Tongue (tissue), 2 donors: ENCODE measurements around the gene PALMD. TPM values are rescaled to one million over a fixed set of nuclear protein-coding genes. Genes with fewer than 3 reads are reported as not detected.

Source experiments
- DNase-seq: peaks from one replicate; pipeline ENCODE4 v3.0.0-alpha.2; 2015
- total RNA-seq: library from RNA; depleted of rRNA; stranded (reverse); fragments of >200 nt; gene quantifications from one replicate; pipeline ENCODE4 v1.2.3, GENCODE V29; 2014

PALMD gene
- total RNA-seq, 1 donor from 2014 or later: 147 TPM

DNA sequence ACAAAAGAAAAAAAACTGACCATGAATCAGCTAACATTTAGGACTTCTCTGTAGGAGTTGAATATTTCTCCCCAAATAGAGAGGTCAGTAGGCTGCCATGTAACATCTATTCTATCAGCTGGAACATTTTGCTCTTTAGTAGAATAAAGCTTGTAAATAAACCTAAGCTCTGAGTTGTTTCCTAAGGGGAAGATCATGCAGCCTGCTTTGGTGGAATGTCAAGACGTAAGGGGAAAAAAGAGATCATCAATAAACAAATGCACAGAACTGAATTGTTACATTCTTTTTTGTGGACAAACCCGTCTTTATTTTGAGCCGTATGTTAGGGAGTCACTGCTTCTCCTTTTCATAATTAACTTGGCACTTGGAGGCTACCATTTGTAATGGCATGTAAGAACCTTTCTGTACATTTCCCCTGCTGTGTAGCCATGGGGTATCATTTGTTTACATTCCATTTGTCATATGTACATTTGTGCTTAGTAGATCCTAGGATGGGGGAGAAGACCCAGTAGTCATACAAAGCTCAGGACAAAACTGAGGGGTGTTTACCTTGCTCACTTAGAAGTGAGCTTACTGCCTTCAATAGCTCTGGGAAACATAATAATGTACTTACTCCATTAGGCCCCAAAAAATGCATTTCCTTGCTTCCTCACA is 10.8 kb upstream of the PALMD start:
- DNase-seq: no peak

DNA sequence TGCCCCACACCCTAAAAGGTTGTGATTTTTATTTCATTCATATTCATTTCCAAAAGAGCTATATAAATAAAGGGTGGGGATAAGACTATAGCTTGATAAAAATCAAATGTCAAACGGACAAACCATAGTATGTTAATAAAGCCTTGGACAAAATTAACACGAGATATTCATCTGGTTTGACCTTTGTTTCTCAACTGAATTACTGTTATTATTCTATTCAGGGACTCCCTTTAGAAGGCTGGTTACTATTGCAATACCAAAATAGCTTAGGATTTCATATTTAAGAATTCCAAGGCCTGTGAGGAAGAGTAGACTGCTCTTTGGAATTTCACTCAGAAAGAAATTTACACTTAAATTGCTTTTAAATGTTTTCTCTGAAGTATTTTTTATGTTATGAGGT is 10.2 kb upstream of the PALMD start:
- no peak for DNase-seq

DNA sequence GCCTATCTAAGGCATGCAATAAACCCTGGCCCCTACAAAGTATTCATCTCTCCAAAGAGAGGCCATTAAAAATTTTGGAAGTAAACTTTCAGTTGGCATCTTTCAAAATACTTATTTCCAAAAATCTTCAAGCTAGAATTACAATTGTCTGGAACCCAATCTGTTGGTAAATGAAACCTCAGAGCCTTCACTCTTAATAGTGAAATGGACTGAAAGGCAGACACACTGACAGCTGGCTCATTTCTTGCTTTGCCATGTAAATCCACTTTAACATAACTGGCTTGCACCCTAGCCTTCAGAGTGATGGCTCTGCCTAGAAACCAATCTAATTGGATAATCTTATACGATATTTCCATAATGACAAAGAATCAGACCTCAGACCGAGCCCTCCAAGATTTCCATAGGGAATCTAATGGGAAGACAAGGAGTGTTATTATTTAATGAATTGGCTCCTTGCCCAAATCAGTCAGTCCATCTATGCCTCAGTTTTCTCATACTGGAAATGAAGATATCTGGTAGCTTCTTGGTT is 9.2 kb upstream of the PALMD start:
- DNase-seq: peak; percentile 56

DNA sequence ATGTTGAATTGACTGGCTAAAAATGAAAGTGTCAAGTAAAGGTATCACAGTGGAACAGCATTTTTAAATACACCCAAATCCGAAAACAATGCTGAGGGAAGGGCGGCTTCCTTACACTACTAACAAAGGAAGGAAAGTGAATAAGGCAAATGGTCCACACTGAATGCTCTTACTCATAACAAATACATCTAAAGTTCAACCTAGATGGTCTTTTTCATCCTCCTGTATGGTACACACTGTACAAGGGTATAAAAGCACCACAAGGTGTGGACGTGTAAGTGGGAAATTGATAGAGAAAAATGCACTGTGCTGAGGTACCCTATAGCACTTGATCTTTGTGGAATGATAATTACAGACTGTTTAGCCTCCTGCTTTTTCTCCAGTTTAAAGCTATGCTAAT is 7.1 kb upstream of the PALMD start:
- DNase-seq: no peak

DNA sequence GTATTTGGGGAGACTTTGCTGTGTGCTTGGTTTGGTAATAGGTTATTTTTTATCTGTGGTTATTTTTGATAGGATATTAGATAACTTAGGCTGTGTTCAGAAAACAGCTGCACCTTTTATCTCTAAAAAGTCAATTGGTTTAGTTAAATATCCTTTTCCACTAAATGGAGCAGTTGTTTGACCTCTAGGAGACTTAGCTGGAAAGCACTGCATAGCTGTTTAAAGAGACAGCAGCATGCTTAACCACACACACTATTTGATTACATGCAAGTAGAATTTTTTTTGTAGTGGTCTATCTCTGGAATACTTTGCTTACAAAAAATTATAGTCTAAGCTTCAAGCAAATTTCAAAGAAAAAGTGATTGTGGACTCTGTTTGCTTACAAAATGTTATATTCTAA is 6.5 kb upstream of the PALMD start:
- DNase-seq: no peak

DNA sequence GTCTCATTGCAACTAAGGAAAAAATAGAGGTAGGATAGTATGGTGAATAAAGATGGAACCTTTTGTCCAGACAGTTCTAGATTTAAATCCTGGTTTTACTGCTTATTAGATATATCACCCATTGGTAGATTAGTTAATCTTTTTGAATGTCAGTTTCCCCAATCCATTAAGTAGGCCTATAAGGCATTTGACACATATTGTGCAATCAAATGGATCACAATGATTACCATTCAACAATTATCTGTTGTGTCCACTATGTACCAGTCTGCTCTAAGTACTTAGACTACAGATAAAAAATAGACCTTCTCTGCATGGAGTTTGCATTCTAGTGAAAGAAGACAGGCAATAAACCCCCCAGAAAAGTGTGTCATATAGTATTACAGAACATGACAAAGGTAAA is 6.0 kb upstream of the PALMD start:
- DNase-seq: no peak

DNA sequence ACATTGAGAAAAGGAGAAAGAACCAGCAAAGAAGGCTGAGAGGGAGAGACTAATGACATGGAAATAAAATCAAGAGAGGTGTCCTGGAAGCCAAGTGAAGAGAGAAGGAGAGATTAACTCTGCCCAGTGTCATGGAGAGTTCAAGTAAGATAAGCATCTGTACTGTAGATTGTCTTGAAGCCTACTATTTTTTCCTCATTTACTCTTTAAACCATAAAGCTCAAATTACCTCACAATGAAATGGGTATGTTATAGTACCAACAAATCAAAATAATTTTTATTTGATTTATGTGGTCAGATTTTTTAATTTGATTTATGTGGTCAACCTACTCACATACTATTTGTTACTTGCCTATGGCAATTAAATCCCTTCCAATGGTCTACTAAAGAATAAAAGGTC is 5.2 kb upstream of the PALMD start:
- DNase-seq: no peak

DNA sequence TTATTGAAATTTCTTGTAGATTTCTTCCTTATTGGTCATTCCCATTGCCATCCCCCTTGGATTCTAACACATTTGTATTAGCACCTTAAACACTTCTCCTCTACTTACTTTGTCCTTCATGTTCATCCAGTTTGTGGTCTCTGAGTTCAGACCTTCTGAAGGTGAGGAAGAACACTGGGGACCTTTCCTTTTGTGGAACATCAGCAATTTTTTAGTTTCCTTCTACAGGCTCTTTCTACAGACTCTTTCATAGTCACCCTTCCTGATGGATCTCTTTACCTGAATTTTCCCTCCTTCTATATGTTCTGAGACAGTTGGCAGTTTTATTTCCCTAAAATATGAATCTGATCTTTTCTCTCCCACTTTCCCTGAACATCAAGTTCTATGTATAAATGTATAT is 4.4 kb upstream of the PALMD start:
- no peak for DNase-seq

DNA sequence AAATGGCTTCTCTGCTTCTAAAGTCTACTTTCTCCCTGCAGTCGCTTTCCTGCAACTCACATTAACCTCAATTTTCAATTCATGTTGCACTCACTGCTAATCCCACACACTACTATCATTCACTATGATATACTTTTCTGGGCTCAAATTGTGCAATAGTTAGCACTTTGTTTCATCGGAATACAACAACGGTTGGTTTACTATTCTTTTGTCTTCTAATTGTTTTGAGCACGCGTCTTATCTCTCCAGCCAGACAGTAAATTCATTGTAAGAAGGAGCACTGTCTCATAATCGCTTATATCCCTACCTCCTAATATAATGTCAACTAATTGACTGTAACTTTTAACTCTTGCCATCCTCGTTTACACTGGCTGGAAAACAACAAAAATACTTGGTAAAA is 3.9 kb upstream of the PALMD start:
- no peak for DNase-seq

DNA sequence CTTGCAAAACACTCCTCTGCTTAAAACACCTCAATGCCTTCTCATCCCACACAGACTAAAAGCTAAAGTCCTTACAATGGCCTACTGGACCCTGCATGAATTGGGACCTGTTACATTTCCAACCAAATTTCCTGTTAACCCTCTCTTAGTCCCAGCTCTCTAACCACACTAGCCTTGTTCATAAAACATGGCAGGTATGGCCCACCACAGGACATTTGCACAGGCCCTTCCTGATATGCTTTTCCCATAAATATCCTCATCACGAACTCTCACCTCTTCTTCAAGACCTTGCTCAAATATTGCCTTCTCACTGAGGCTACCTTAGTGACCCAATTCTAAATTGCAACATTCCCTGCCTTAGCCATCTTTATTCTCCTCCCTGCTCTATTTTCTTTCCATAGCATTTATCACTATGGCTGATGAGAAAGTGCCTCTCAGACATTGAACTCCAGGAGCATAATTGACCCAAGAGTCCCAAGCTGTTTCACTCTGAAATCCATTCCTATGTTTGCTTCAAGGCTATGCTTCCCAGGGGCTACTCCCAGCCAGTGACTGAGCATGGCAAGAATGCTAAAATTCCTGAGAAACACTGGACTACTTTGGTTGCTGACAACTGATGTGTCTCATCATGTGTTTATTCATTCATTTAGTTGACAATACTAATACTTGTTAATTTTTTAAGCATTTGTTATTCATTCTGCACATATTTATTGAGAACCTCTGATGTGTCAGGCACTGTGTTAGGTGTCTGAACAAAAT is 2.7 kb upstream of the PALMD start:
- DNase-seq: no peak

DNA sequence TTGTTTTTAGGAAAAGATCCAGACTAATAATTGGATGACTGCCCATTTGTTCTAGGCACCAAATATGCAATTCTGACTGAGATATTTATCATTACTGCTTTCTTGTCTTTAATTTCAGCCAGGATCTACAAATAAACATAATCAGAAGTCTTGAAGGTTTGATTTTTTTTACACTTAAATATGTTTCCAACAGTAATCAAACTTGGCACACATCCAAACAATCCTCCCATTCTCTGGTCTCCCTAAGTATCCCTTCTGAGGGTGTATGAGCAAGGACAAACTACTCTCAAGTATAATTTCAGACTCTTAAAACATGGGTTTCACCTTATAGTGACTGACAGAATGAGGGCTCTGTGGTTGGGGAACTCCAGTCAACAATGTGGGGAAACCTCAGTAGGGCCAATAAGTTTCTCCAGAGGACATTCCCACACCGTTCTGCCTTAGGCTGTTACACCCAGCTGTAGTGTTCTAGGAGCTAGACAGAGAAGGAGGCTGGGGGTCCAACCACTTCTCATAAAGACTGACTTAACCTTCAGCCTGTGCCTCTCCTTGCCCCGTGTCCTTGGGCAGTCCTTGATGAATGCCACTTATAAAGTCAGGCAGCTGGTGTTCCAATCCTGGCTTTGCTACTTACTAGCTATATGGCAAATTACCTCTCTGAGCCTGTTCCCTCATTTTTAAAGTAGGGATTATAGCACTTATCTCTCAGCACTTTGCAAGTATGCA is 1.5 kb upstream of the PALMD start:
- DNase-seq: no peak

DNA sequence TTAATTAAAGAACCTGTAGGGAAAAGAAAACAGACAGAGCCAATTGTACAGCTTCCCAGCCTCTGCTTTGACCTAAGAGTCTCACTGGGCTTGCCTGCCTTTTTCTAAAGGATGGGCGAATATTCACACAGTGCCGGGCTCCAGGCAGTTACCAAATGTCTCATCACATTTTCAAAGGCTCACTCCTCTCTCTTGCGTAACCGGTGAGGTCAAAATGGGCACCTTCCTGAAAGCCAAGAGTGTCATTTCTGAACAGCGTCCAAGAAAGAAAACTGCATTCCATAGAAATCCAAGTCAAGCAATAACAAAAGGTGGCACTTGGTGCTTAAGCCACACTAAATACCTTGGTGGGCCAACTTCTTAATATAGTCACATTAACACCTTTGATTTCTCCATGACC is 710 bp upstream of the PALMD start:
- no peak for DNase-seq

DNA sequence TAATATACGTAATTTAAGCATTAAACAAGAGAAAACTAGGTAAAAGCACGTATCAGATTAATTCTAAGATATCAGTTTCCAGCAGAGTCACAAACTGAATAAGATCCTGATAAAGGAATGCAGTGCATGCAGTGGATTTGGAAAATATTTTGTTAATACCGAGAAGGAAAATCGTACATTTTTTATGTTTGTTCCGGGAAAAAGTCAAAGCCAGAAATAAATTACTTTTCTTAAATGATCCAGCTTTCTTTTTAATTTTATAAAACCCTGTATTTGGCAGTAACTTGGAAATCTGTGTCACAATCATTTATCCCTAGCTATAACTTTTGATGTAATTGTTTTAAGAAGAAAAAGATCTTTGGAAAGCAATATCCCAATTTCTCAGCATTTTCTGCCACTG is 955 bp downstream of the PALMD start:
- DNase-seq: peak; percentile 49

DNA sequence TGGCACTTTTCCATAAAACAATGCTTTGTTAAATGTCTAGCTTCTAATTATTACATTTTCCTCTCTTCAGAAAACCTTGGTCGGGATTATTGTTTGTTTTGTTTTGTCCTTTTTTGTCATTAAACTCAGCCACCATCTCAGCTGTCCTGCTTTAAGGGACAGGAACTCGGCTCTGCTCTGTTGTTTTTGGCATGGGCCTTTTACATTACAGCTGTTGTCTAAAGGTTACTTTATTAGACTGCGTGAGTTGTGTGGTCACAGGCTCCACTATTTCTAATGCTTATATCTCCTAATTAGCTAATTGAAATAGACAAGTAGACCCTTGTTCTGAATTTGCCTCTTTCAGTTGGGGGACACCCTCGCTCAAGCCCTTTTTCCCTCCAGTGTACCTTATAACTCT is 1.6 kb downstream of the PALMD start:
- peak; percentile 76 for DNase-seq

DNA sequence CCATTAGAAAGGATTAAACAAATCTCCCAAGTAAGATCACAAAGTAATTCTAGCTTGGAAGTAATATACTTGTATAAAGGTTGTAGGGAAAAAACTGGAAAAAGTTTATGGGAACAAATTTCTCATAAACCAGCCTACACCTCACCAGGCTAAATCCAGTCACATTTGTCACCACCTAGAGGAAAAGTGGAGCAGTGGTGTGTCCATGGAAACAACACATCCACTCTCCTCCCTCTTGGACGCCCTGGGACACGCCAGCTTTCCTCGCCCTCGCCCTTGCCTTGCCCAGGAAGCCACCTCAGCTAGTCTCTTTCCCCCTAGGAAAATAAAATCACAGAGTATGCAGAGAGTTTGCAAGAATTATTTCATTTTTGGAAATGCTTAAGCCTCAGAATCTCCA is 2.2 kb downstream of the PALMD start:
- peak; percentile 75 for DNase-seq

DNA sequence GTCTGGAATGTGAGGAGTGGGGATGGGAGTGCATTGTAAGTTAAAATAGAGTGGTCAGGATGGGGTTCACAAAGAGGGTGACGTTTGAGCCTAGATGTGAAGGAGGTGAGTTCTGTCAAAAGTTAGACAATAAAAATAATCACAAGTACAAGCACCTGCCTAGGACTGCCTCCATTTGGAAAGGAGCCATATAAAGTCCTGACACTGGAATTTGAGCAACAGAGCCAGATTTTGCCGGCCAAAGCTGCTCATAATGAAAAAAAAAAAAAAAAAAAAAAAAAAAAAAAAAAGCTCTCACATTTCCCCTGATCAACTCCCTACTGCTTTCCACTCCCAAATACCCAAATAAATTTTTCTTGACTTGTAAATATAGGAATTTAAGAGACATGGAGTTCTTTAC is 4.1 kb downstream of the PALMD start:
- DNase-seq: peak; percentile 53

DNA sequence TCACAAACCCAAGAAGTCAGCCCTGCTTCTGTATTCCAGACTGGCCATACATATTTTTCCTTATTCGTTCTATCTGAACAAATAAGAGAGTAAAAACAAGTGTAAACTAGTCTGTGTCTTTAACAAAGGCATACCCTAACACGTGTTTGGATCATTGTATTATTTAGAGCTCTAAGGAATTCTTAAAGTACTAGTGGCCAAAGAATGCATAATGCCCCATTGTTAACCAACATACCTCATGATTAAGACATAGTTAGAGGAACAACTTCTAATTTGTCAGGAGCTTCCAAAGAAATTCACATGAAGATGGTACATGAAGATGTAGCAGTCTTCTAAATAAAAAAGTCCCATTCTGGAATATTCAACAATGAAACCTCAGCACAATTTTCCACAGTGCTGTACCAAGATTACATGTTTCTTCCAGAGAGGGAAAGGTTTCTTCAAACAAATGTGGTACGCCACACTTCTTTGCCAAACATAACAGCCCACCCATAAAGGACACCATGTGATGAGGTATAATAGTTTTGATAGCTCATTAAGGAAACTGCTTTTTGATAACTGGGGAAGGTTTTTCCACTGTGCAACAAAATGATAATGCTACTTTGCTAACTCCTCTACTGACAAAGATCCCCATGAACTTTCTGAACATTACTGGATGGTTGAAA is 5.0 kb downstream of the PALMD start:
- no peak for DNase-seq

DNA sequence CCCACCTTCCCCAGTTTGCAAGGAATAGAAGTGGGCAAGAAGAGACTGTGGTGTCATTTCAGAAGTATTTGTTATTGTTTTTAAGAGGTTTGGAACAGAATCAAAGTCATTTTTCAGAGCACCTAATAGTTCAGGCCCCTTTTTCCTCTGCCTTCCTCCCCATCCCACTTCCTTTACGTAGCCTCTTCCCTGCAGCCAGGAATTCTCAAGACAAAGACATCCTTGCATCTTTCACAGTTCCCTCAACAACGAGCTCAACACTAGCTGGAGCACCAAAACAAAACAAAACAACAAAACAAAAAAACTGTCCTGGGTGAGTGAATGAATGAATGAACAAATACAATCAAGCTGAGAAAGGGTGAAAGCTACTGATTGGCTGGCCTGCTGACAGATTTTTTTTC is 7.0 kb downstream of the PALMD start:
- no peak for DNase-seq

DNA sequence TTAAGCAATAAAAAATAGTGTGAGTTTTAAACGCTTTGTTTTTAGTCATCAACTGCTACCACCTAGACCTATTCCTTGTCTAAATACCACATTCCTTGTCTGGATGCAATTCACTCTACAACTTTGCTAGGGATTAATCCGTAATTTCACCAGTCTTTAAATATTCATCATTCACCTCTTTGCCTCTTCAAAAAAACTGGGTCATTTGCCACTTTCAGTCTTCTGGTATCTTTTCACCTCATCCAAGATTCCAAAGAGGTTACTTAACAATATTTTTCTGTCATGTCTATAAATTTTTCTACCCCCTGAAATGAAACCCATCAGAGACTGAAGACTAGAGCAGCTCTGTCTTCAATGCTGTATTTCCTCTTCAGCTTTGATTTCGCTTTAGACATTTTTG is 9.5 kb downstream of the PALMD start:
- DNase-seq: no peak

DNA sequence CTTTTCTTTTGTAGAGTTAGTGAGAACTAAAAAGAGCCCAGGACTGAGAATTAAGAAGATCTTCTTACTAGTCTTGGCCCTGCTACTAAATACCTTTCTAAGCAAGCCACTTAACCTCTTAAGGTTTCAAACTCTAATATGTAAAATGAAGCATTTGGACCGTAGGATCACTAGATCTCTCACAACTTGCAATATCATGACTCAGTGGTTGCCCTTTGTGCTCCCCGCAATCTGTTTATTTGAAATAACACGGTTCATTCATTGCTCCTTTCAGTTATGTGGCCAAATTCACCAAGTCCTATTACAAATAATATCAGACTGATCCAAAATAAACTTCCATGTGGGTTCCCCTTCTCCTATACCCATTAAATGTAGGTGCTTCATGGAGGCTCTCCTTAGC is 10.8 kb downstream of the PALMD start:
- DNase-seq: no peak

DNA sequence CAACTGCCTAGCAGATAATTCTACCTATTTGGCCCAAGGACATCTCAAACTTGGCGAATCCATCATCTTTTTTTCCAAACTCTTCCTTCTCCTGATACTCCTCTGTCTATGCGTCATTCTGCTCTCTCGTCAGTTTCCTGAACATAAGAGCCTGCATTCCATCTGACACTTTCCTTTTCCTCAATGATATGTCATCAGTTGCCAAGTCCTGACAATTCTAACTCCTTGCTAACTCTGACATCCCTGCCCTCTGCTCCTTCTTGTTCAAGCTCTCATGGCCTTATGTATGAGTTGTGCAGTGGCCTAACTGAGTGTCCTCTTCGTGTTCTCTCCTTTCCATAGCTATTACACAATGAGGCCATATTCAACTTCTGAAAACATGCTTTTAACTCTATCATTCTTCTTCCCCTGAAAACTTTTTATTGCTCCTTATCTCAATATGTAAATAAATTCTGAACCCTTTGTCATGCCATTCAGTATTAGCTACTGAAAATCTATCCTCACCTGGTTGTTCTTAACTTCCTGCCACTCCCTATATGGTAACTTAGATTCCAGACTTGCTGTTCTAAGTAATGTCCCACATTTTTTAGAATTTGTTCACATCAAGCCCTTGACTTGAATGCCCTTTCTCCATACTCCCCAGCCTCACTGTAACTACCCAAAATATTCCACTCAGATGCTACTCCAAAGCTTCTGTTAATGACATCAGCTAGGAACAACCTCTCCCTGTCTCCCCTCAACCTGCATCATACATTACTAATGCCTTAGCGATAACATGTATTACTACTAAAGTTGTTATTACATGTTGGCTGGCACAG is 11.5 kb downstream of the PALMD start:
- DNase-seq: no peak

DNA sequence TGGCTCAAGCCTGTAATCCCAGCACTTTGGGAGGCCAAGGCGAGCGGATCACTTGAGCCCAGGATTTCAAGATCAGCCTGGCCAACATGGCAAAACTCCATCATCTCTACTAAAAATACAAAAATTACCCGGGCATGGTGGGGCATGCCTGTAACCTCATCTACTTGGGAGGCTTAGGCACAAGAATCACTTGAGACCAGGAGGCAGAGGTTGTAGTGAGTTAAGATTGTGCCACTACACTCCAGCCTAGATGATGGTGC is 12.0 kb downstream of the PALMD start:
- no peak for DNase-seq
